HEK293 (cell line): Measurements from ENCODE around the gene SORBS2.

Experiments
- CTCF ChIA-PET: fragments of 350-600 bp; formaldehyde crosslinking; extraction: SDS; loops from one replicate; lab custom pipeline; 2021; ENCODE audit warnings: antibody characterized with exemption; lab: Yijun Ruan, JAX
- POLR2A ChIA-PET: fragments of 300-600 bp; formaldehyde crosslinking; extraction: SDS; loops from one replicate; lab custom pipeline; 2020; ENCODE audit warnings: antibody characterized with exemption, inconsistent platforms; lab: Yijun Ruan, JAX
- H3K27ac ChIP-seq: fragments of 200-500 bp; sonication (Bioruptor generic); 2 replicates; pipeline ENCODE4 v1.5.1; 2014; ENCODE audit warnings: low read depth, low read length, control low read depth, inconsistent platforms; ENCODE audit errors: extremely low read depth
- H3K36me3 ChIP-seq, 2 experiments: fragments of 200-500 bp in 1 of 2; sonication (Bioruptor generic) in 1 of 2; 1 replicate in 1 of 2; 2 replicates in 1 of 2; pipeline ENCODE4 v1.5.1; 2014 to 2017; ENCODE audit warnings: inconsistent platforms in 2 of 2, low read length in 2 of 2; ENCODE audit not compliant: control insufficient read depth in 2 of 2, insufficient read depth in 1 of 2
- H3K4me1 ChIP-seq: fragments of 200-500 bp; sonication (Bioruptor generic); 2 replicates; pipeline ENCODE4 v1.5.1; 2014; ENCODE audit warnings: mild to moderate bottlenecking, low read length, inconsistent platforms; ENCODE audit not compliant: control insufficient read depth, insufficient read depth
- H3K4me3 ChIP-seq: 2 replicates; pipeline ENCODE4 v1.5.1; 2011; ENCODE audit warnings: low read depth, mild to moderate bottlenecking, control low read depth, low read length, moderate library complexity
- H3K9me3 ChIP-seq: fragments of 200-500 bp; sonication (Bioruptor generic); 2 replicates; pipeline ENCODE4 v1.5.1; 2014; ENCODE audit warnings: low read depth, low read length, inconsistent platforms; ENCODE audit not compliant: control insufficient read depth, insufficient read depth
- EGR2 ChIP-seq: fragments of 450-650 bp; formaldehyde crosslinking; IDR thresholded peaks from 2 replicates; pipeline ENCODE4 v1.5.1; 2016; ENCODE audit warnings: low read depth, missing biosample characterization, missing genetic modification characterization
- GFI1B ChIP-seq: fragments of 450-650 bp; formaldehyde crosslinking; IDR thresholded peaks from 2 replicates; pipeline ENCODE4 v1.5.1; 2016; ENCODE audit warnings: missing biosample characterization, missing genetic modification characterization
- PBX3 ChIP-seq: sonication (generic); formaldehyde crosslinking; IDR thresholded peaks from 2 replicates; pipeline ENCODE4 v1.8.1; 2022; ENCODE audit warnings: mild to moderate bottlenecking, moderate library complexity, missing genetic modification reagents
- YY1 ChIP-seq: fragments of 450-650 bp; formaldehyde crosslinking; IDR thresholded peaks from 2 replicates; pipeline ENCODE4 v1.5.1; 2018; ENCODE audit warnings: missing biosample characterization, missing genetic modification characterization
- ZBTB20 ChIP-seq: fragments of 450-650 bp; formaldehyde crosslinking; IDR thresholded peaks from 2 replicates; pipeline ENCODE4 v1.5.1; 2016; ENCODE audit warnings: missing biosample characterization, missing genetic modification characterization
- ZFP37 ChIP-seq: fragments of 450-650 bp; formaldehyde crosslinking; IDR thresholded peaks from 2 replicates; pipeline ENCODE4 v1.5.1; 2016; ENCODE audit warnings: missing biosample characterization, missing genetic modification characterization
- ZNF132 ChIP-seq: fragments of 450-650 bp; formaldehyde crosslinking; IDR thresholded peaks from 2 replicates; pipeline ENCODE4 v1.5.1; 2017; ENCODE audit warnings: missing biosample characterization, missing genetic modification characterization, borderline replicate concordance
- ZNF138 ChIP-seq: fragments of 450-650 bp; formaldehyde crosslinking; IDR thresholded peaks from 2 replicates; pipeline ENCODE4 v1.5.1; 2016; ENCODE audit warnings: missing biosample characterization, missing genetic modification characterization, borderline replicate concordance
- ZNF175 ChIP-seq: fragments of 450-650 bp; formaldehyde crosslinking; IDR thresholded peaks from 2 replicates; pipeline ENCODE4 v1.5.1; 2016; ENCODE audit warnings: missing biosample characterization, missing genetic modification characterization
- ZNF221 ChIP-seq: fragments of 450-650 bp; formaldehyde crosslinking; IDR thresholded peaks from 2 replicates; pipeline ENCODE4 v1.5.1; 2017; ENCODE audit warnings: missing biosample characterization, missing genetic modification characterization, borderline replicate concordance
- ZNF280C ChIP-seq: fragments of 450-650 bp; formaldehyde crosslinking; IDR thresholded peaks from 2 replicates; pipeline ENCODE4 v1.5.1; 2016; ENCODE audit warnings: missing biosample characterization, missing genetic modification characterization
- ZNF280D ChIP-seq: fragments of 450-650 bp; formaldehyde crosslinking; IDR thresholded peaks from 2 replicates; pipeline ENCODE4 v1.5.1; 2016; ENCODE audit warnings: missing biosample characterization, missing genetic modification characterization
- ZNF350 ChIP-seq: fragments of 450-650 bp; formaldehyde crosslinking; IDR thresholded peaks from 2 replicates; pipeline ENCODE4 v1.5.0; 2017; ENCODE audit warnings: missing biosample characterization, mild to moderate bottlenecking, missing genetic modification characterization
- ZNF398 ChIP-seq: fragments of 450-650 bp; formaldehyde crosslinking; IDR thresholded peaks from 2 replicates; pipeline ENCODE4 v1.5.1; 2017; ENCODE audit warnings: missing biosample characterization, missing genetic modification characterization
- ZNF518A ChIP-seq: fragments of 450-650 bp; formaldehyde crosslinking; conservative IDR thresholded peaks from 2 replicates; pipeline ENCODE4 v1.5.1; 2016; ENCODE audit warnings: low read depth, missing biosample characterization, missing genetic modification characterization
- ZNF549 ChIP-seq: fragments of 450-650 bp; IDR thresholded peaks from 2 replicates; pipeline ENCODE4 v1.5.1; 2018; ENCODE audit warnings: missing biosample characterization, missing genetic modification characterization, mild to moderate bottlenecking, inconsistent platforms, moderate library complexity
- ZNF561 ChIP-seq: fragments of 450-650 bp; IDR thresholded peaks from 2 replicates; pipeline ENCODE4 v1.5.1; 2018; ENCODE audit warnings: missing biosample characterization, missing genetic modification characterization, borderline replicate concordance
- ZNF571 ChIP-seq: fragments of 450-650 bp; formaldehyde crosslinking; IDR thresholded peaks from 2 replicates; pipeline ENCODE4 v1.5.0; 2017; ENCODE audit warnings: missing biosample characterization, missing genetic modification characterization
- ZNF610 ChIP-seq: fragments of 450-650 bp; formaldehyde crosslinking; IDR thresholded peaks from 2 replicates; pipeline ENCODE4 v1.5.1; 2016; ENCODE audit warnings: missing biosample characterization, missing genetic modification characterization, borderline replicate concordance
- ZNF670 ChIP-seq: fragments of 450-650 bp; formaldehyde crosslinking; IDR thresholded peaks from 2 replicates; pipeline ENCODE4 v1.5.1; 2016; ENCODE audit warnings: missing biosample characterization, missing genetic modification characterization, low read depth

The SORBS2 gene

GRCh38 chr4:185830263-185830994 is 18.4 kb upstream of the SORBS2 start:
- H3K27ac ChIP-seq = no peak overlapping the region
- CTCF ChIA-PET = interaction anchor here (0.6 to 0.8 kb wide), 3 partner anchors 9 to 818 kb away, joined by 3 read pairs; partner anchors contain the start of gene TLR3
- TF ChIP-seq ZNF549 (tag by site-specific recombination) (no peak), ZNF175 (no peak), ZNF670 (no peak), PBX3 (CRISPR knock-in tag) (no peak), ZNF350 (tag by site-specific recombination) (no peak), ZNF398 (tag by site-specific recombination) (no peak), ZNF571 (tag by site-specific recombination) (no peak), ZNF138 (no peak), GFI1B (no peak), EGR2 (tag by site-specific recombination) (no peak), YY1 (no peak), ZNF280C (tag by site-specific recombination) (no peak), ZBTB20 (tag by site-specific recombination) (no peak), ZNF561 (tag by site-specific recombination) (no peak), ZNF518A (tag by site-specific recombination) (no peak), ZNF132 (no peak), ZNF610 (no peak), ZNF221 (tag by site-specific recombination) (no peak), ZNF280D (tag by site-specific recombination) (no peak), ZFP37 (tag by site-specific recombination) (no peak)
- no peaks in the 10 kb centered on the region for H3K4me1 ChIP-seq
- no peaks in the 10 kb centered on the region for H3K36me3 ChIP-seq
- no peak overlapping the region for H3K4me3 ChIP-seq
- POLR2A ChIA-PET = no interaction called here
- no peaks in the 10 kb centered on the region for H3K9me3 ChIP-seq
